ENCODE results near the gene SGCB. TPM values are rescaled to one million over a fixed set of nuclear protein-coding genes. Genes with fewer than 3 reads are reported as not detected.
A peak's percentile ranks its signal among the peaks of the same experiment; 100 is the strongest.

Gene SGCB
- total RNA-seq, 4 donors from 2014 or later, result 5.6 to 9.0 (median 6.8) TPM

- peak; percentile 45 to 86 for DNase-seq (ENCODE audit: low spot score in 2 of 2)
- intact Hi-C loops (cut with DNase I; ENCODE audit: low total_unique reads), result no loop called here
- WGBS, 2 donors, result 4 to 9% methylated on average over 43 to 46 of the region's 46 CpGs
- H3K4me3 ChIP-seq (ENCODE audit: low read depth, poor library complexity, severe bottlenecking), result peak overlapping the region; percentile 55
- TF ChIP-seq CTCF (IDR thresholded peaks at IDR 0.05) (no peak), POLR2A (IDR thresholded peaks at IDR 0.05) (no peak)
Observed at GRCh38 chr4:52051615-52052474, 13.7 kb upstream of the SGCB start.

GRCh38 chr4:52051213-52051614, 13.1 kb upstream of the SGCB start, which contains the start of gene SPATA18:
Gene SPATA18, plus strand, starts transcription at chr4:52051304. Its CDS starts 401 bp downstream, at chr4:52051705.
- DNase-seq (ENCODE audit: low spot score in 2 of 2), result peak in 1 of 2 donors; percentile 83
- intact Hi-C loops (cut with DNase I; ENCODE audit: low total_unique reads), result no loop called here
- TF ChIP-seq CTCF (IDR thresholded peaks at IDR 0.05) (no peak), POLR2A (IDR thresholded peaks at IDR 0.05) (no peak)
- WGBS, 2 donors, result 2 to 7% methylated on average over 16 to 40 of the region's 44 CpGs
- H3K4me3 ChIP-seq (ENCODE audit: low read depth, poor library complexity, severe bottlenecking), result peak within 1 kb of the TSS; percentile 55

GRCh38 chr4:52049266-52049665, 11.2 kb upstream of the SGCB start:
- intact Hi-C loops (cut with DNase I; ENCODE audit: low total_unique reads), result no loop called here
- 81 to 95% methylated on average over 5 of the region's 5 CpGs for WGBS, 2 donors
- H3K4me3 ChIP-seq (ENCODE audit: low read depth, poor library complexity, severe bottlenecking), result no peak overlapping the region
- DNase-seq (ENCODE audit: low spot score in 2 of 2), result no peak
- TF ChIP-seq CTCF (IDR thresholded peaks at IDR 0.05) (no peak), POLR2A (IDR thresholded peaks at IDR 0.05) (no peak)

- WGBS, 2 donors, result 91 to 100% methylated on average over 1 of the region's 1 CpG
- H3K4me3 ChIP-seq (ENCODE audit: low read depth, poor library complexity, severe bottlenecking), result no peak overlapping the region
- intact Hi-C loops (cut with DNase I; ENCODE audit: low total_unique reads), result no loop called here
- TF ChIP-seq POLR2A (IDR thresholded peaks at IDR 0.05) (no peak), CTCF (IDR thresholded peaks at IDR 0.05) (no peak)
- DNase-seq (ENCODE audit: low spot score in 2 of 2), result no peak
Observed at GRCh38 chr4:52045028-52045427, 6.9 kb upstream of the SGCB start.

GRCh38 chr4:52037689-52038102, 403 bp downstream of the SGCB start:
- no peak for TF ChIP-seq POLR2A (IDR thresholded peaks at IDR 0.05)
- TF ChIP-seq CTCF (IDR thresholded peaks at IDR 0.05), result no peak
- WGBS, 2 donors, result 0 to 1% methylated on average over 18 to 20 of the region's 25 CpGs
- peak overlapping the region; percentile 65 for H3K4me3 ChIP-seq (ENCODE audit: low read depth, poor library complexity, severe bottlenecking)
- intact Hi-C loops (cut with DNase I; ENCODE audit: low total_unique reads), result no loop called here
- no peak for DNase-seq (ENCODE audit: low spot score in 2 of 2)
